Endodermal cell (in vitro differentiated cells): ENCODE measurements around the gene KCNQ1. TPM values are rescaled to one million over a fixed set of nuclear protein-coding genes. Genes with fewer than 3 reads are reported as not detected.

Source experiments
- DNase-seq: peaks from one replicate; pipeline ENCODE4 v3.0.0-alpha.2; 2017
- H3K27ac ChIP-seq: 2 replicates; pipeline ENCODE4 v1.5.1; 2013; ENCODE audit warnings: mild to moderate bottlenecking, low read depth, low read length, moderate library complexity
- H3K27me3 ChIP-seq: 2 replicates; pipeline ENCODE4 v1.6.1; 2013; ENCODE audit warnings: mild to moderate bottlenecking, low read length, moderate library complexity; ENCODE audit not compliant: insufficient read depth, control insufficient read depth, poor library complexity, severe bottlenecking
- H3K36me3 ChIP-seq: 2 replicates; pipeline ENCODE4 v1.7.0; 2013; ENCODE audit warnings: mild to moderate bottlenecking, low read length, moderate library complexity; ENCODE audit not compliant: control insufficient read depth, insufficient read depth
- H3K4me1 ChIP-seq: one replicate; pipeline ENCODE4 v1.7.0; 2013; ENCODE audit warnings: low read length; ENCODE audit not compliant: control insufficient read depth, insufficient read depth
- H3K4me3 ChIP-seq: 2 replicates; pipeline ENCODE4 v1.5.1; 2013; ENCODE audit warnings: mild to moderate bottlenecking, low read length, moderate library complexity
- H3K9ac ChIP-seq: 2 replicates; pipeline ENCODE4 v1.6.1; 2013; ENCODE audit warnings: mild to moderate bottlenecking, low read length, moderate library complexity; ENCODE audit not compliant: poor library complexity, severe bottlenecking; ENCODE audit errors: extremely low read depth
- H3K9me3 ChIP-seq: 2 replicates; pipeline ENCODE4 v1.6.1; 2013; ENCODE audit warnings: mild to moderate bottlenecking, low read length, moderate library complexity; ENCODE audit not compliant: control insufficient read depth
- H3K27ac Mint-ChIP-seq: 2 replicates; pipeline ENCODE4 v1.8.0; 2020; ENCODE audit warnings: mixed read lengths
- H3K27me3 Mint-ChIP-seq: 2 replicates; pipeline ENCODE4 v1.8.0; 2021; ENCODE audit warnings: mild to moderate bottlenecking, mixed read lengths; ENCODE audit not compliant: insufficient read depth
- H3K36me3 Mint-ChIP-seq: 2 replicates; pipeline ENCODE4 v1.8.0; 2020; ENCODE audit warnings: low read depth, mixed read lengths
- H3K4me1 Mint-ChIP-seq: 2 replicates; pipeline ENCODE4 v1.8.0; 2020; ENCODE audit warnings: mixed read lengths
- H3K4me3 Mint-ChIP-seq: 2 replicates; pipeline ENCODE4 v1.8.0; 2020; ENCODE audit warnings: mild to moderate bottlenecking, moderate library complexity, mixed read lengths
- H3K9me3 Mint-ChIP-seq: 2 replicates; pipeline ENCODE4 v1.8.0; 2020; ENCODE audit warnings: mild to moderate bottlenecking, mixed read lengths
- WGBS, 2 experiments: methylation state at CpG; one replicate each; pipeline versions ENCODE4 v1.1.5 to v1.1.7; 2013; ENCODE audit warnings: missing lambda C conversion rate in 2 of 2, mixed read lengths in 1 of 2; ENCODE audit not compliant: insufficient coverage in 1 of 2, insufficient read length in 1 of 2; 5-methylcytosine and 5-hydroxymethylcytosine counted together
- total RNA-seq, 2 donors: library from RNA; stranded (reverse); fragmentation: NEBNext Ultra II Directional in 1 of 2; extraction: Animal tissue kit (Norgen Biotek cat#: 25700) in 1 of 2; gene quantifications; 2 replicates in 1 of 2; 3 replicates in 1 of 2; pipeline ENCODE4 v1.2.1, GENCODE V29; 2021
- TF ChIP-seq, protein P1 (sequence below): fragments of 200-600 bp; sonication (generic); conservative IDR thresholded peaks from 2 replicates; pipeline ENCODE4 v1.5.0; 2021; ENCODE audit warnings: antibody characterized with exemption, mild to moderate bottlenecking

Gene KCNQ1
- total RNA-seq, 2 donors from 2014 or later: 1.8 to 3.5 TPM

DNA sequence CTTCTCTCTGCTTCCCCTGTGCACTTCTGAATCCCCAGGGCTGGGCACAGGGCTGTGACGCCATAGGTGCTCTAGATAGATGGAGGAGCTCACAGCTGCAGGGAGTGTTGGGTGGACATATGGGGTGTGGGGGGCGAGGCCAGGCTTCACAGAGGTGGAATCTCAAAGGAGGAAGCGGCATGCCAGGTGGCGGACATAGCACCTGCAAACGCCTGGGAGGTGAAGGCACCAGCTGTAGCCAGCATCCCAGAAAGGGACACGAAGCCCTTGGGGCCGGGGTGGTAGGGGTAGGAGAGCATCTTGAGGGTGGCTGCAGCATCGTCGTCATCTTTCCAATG is 269.6 kb downstream of the KCNQ1 start:
- H3K27ac Mint-ChIP-seq: no peak overlapping the region
- peaks cover 81% of the 10 kb centered on the region for H3K27me3 Mint-ChIP-seq
- H3K4me3 Mint-ChIP-seq: no peak overlapping the region
- H3K27ac ChIP-seq: no peak overlapping the region
- no peak overlapping the region for H3K4me3 ChIP-seq
- peaks cover 7% of the 10 kb centered on the region for H3K36me3 Mint-ChIP-seq
- peaks cover 4% of the 10 kb centered on the region for H3K27me3 ChIP-seq
- TF ChIP-seq, protein P1, sequence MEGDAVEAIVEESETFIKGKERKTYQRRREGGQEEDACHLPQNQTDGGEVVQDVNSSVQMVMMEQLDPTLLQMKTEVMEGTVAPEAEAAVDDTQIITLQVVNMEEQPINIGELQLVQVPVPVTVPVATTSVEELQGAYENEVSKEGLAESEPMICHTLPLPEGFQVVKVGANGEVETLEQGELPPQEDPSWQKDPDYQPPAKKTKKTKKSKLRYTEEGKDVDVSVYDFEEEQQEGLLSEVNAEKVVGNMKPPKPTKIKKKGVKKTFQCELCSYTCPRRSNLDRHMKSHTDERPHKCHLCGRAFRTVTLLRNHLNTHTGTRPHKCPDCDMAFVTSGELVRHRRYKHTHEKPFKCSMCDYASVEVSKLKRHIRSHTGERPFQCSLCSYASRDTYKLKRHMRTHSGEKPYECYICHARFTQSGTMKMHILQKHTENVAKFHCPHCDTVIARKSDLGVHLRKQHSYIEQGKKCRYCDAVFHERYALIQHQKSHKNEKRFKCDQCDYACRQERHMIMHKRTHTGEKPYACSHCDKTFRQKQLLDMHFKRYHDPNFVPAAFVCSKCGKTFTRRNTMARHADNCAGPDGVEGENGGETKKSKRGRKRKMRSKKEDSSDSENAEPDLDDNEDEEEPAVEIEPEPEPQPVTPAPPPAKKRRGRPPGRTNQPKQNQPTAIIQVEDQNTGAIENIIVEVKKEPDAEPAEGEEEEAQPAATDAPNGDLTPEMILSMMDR: no peak
- peaks cover 5% of the 10 kb centered on the region for H3K9me3 ChIP-seq
- 93 to 96% methylated on average over 5 to 9 of the region's 9 CpGs for WGBS, 2 experiments
- peaks cover 16% of the 10 kb centered on the region for H3K4me1 Mint-ChIP-seq
- no peak overlapping the region for H3K9ac ChIP-seq
- no peak for DNase-seq
- H3K4me1 ChIP-seq: peaks cover 8% of the 10 kb centered on the region
- no peaks in the 10 kb centered on the region for H3K36me3 ChIP-seq
- H3K9me3 Mint-ChIP-seq: peaks cover 18% of the 10 kb centered on the region

DNA sequence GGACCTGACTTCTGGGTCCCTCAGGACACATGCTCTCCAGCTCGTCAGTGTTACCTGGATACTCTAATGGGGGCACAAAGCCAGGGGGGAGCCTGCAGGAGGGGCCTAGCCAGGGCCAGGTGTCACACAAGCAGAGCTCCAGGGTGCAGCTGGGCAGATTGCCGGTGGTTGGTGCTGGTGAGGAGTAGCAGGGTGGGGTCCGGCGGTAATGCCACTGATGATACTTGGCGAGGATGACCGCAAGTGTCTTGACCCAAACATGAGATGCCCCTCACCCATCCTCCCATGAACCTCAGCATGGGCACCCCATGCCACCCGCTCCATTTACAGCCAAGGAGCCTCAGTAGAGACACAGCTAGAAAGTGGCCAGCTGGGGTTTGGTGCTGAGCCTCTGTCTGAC is 270.1 kb downstream of the KCNQ1 start:
- Histone ChIP-seq H3K27me3 (peaks cover 4% of the 10 kb centered on the region), H3K9ac (no peak overlapping the region), H3K4me3 (no peak overlapping the region), H3K36me3 (no peaks in the 10 kb centered on the region), H3K9me3 (peaks cover 5% of the 10 kb centered on the region), H3K27ac (no peak overlapping the region), H3K4me1 (peaks cover 12% of the 10 kb centered on the region)
- TF ChIP-seq, protein P1: no peak
- DNase-seq: no peak
- Mint-ChIP-seq H3K9me3 (peaks cover 15% of the 10 kb centered on the region), H3K4me1 (peaks cover 20% of the 10 kb centered on the region), H3K4me3 (no peak overlapping the region), H3K27ac (no peak overlapping the region), H3K36me3 (peaks cover 7% of the 10 kb centered on the region), H3K27me3 (peaks cover 77% of the 10 kb centered on the region)
- WGBS, 2 experiments: 89 to 95% methylated on average over 2 to 7 of the region's 7 CpGs

DNA sequence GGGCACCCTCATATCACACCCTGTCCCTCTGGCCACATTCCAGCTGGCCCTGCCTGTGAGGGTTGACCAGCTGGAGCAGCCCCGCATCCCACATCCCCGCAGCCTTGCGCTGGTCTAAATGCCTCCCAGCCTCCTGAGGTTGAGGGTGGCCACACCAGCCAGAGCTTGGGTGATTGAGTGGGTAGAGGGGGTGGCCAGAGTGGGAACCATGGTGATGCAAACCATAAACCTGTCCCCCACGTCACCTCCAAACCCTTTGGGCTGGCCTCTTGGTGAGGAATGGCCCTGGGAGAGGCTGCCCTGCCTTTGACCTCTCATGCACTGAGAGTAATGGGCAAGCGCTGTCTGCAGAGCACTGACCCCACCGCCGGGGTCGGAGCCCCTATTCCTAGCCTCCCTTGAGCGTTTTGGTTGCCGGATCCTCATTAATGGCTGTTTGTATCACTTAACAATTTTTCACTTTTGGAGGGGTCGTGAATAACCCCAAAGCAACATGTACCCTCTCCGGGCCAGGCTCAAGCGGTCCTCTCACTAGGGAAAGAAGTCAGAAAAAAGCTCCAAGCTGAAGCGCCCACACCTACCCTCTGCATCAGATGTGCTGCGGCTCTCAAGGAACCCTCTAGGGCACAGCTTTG is 271.0 kb downstream of the KCNQ1 start:
- Histone ChIP-seq H3K4me1 (peaks cover 21% of the 10 kb centered on the region), H3K27ac (no peak overlapping the region), H3K9ac (no peak overlapping the region), H3K4me3 (no peak overlapping the region), H3K36me3 (no peaks in the 10 kb centered on the region), H3K9me3 (no peaks in the 10 kb centered on the region), H3K27me3 (peaks cover 4% of the 10 kb centered on the region)
- Mint-ChIP-seq H3K4me3 (no peak overlapping the region), H3K27ac (no peak overlapping the region), H3K9me3 (peaks cover 6% of the 10 kb centered on the region), H3K36me3 (peaks cover 5% of the 10 kb centered on the region), H3K4me1 (peaks cover 28% of the 10 kb centered on the region), H3K27me3 (peaks cover 74% of the 10 kb centered on the region)
- no peak for DNase-seq
- 93 to 94% methylated on average over 13 to 15 of the region's 15 CpGs for WGBS, 2 experiments
- TF ChIP-seq, protein P1: no peak
